Measurements from ENCODE around the gene CDIPT.

Gene CDIPT

GRCh38 chr16:29824589-29825144, 38.4 kb downstream of the CDIPT start:
- DNase-seq = no peak

DNA sequence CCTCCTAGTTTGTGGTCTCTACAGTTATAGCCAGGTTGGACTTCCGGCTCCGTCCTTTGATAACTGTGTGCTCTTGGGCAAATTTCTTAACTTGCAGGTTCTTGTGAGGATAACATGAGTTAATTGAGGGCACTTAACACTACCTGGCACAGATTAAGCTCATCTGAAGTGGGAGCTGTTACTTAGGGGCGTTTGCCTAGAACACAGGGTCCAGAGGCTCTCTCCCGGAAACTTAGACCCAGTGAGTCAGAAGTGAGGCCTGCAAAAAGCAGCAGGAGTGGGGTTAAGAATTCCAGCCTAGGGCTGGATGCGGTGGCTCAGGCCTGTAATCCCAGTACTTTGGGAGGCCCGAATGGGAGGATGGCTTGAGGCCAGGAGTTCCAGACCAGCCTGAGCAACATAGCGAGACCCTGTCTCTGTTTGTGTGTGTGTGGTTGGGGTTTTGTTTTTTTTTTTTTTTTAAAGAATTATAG, 41.3 kb downstream of the CDIPT start:
- no peak for DNase-seq

DNA sequence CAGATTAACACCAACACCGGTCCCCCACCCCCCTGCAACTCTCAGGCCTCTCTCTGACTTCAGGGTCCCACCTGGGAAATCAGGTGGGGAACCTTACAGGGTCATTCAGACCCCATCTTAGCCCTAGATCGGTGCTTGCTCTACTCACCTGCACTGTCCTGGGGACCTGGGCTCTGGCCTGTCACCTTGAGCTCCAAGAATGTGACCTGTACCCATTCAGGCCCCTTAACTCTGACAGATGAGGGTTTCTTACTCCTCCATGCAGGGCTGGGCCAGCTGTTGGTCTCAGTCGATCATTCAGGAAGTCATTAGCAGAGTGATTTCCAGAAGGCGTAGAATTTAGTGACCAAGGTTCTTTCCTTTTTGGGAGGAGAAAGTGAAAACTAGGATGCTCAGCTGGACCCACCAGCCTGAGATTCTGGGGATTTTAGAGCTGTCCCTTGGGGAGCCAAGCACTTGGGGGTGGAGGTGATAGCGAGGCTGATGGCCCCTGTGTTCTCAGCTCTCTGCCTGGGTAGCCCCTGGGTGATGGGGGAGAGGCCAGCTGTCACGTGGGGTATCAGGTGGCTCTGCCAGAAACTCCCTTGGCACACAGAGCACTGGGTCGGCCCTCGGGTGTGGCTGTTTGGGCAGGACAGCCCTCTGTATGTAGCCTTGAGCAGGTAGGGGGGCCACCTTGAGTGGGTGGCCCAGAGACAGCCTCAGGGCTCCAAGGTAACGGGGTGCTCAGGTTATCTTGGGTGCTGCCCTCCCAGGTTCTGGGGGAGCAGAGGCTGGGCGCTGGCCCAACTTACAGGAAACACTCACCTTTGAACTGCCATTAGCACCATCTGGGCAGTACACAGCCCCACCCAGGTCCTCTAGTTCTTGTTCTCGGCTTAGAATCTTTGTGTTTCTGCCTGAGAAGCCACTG, 42.0 kb downstream of the CDIPT start:
- DNase-seq = no peak

GRCh38 chr16:29820271-29820701, 42.7 kb downstream of the CDIPT start, which contains the start of gene MVP:
Gene MVP (plus strand): TSS chr16:29820462. CDS start chr16:29830550, 10,088 bp downstream.
- peak; percentile 19 for DNase-seq

- DNase-seq = no peak
These were observed 43.5 kb downstream of the CDIPT start for GRCh38 chr16:29819506-29819905.

DNA sequence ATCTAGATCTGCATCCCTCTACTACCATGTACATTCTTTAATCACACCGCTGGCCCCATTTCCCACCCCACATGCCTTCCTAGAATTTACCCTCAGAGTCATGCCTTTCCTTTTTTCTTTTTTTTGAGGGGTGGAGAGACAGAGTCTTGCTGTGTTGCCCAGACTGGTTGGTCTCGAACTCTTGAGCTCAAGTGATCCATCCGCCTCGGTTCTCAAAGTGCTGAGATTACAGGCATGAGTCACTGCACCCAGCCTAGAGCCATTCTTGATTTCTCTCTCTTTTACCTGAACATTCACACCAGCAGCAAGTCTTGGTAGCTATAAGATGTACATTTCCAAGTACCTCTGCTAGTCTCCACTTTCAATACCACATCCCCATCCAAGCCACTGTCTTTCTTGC, 44.9 kb downstream of the CDIPT start:
- DNase-seq = no peak

GRCh38 chr16:29816694-29817441, 46.2 kb downstream of the CDIPT start:
- peak; percentile 24 for DNase-seq

DNA sequence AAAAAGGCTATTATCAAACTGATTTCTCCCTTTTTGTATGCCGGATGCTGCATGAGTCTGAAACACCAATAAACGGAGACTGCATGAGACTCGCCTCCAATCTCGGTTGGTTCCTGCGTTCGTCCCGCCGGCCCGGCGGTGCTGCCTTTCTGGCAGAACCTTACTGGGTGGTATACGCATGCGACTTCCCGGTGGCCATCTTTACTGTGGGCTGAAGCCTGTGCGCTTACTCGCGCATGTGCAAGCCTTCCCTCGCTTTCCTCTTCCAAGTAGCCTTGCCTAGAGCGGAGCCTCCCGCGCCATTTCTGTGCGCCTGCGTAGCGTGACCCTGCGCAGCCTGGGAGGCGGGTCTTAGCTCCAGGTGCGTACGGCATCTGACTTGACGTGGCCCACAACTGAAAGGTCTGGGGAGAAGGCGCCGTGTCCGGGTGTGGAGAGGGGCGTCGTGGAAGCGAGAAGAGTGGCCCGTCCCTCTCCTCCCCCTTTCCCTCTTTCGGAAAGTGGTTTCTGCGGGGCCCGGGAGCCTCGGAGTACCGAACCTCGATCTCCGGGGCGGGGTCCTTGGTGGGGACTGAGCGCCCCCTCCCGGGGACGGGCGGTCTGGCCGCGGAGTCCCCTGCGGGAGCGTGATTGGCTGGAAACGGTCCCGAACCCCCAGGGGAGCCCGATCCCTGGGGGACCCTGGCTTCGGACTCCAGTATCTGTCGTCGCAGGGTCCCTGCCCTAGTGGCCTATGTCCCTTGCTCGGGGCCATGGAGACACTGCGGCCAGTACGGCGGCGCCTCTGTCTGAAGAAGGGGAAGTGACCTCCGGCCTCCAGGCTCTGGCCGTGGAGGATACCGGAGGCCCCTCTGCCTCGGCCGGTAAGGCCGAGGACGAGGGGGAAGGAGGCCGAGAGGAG, 47.0 kb downstream of the CDIPT start, which contains the start of gene PAGR1:
Gene PAGR1 (plus strand): TSS at position 360 of the 901 bp plus-strand sequence. CDS start 374 bp downstream, at position 734.
- DNase-seq = peak; percentile 98

GRCh38 chr16:29815032-29815721, 47.8 kb downstream of the CDIPT start:
- no peak for DNase-seq

DNA sequence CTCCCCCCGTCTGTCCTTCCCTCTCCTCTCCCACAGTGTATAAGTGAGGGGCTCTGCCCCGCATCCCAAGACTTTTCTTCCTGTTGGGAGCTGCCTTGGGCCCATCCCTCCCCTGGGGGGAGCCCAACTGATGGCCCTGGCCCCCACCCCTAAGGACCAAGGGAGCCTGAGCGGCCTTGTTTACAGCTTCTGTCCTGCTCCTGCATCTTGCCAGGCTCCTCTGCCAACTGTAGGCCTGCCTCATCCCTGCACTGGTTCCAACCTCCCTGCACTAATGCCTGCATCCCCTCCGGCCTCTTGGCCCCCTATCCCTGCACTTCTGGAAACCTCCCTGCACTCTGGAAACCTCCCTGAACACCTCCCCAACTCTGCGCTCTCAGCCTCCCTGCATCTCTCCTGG, 48.4 kb downstream of the CDIPT start:
- no peak for DNase-seq

DNA sequence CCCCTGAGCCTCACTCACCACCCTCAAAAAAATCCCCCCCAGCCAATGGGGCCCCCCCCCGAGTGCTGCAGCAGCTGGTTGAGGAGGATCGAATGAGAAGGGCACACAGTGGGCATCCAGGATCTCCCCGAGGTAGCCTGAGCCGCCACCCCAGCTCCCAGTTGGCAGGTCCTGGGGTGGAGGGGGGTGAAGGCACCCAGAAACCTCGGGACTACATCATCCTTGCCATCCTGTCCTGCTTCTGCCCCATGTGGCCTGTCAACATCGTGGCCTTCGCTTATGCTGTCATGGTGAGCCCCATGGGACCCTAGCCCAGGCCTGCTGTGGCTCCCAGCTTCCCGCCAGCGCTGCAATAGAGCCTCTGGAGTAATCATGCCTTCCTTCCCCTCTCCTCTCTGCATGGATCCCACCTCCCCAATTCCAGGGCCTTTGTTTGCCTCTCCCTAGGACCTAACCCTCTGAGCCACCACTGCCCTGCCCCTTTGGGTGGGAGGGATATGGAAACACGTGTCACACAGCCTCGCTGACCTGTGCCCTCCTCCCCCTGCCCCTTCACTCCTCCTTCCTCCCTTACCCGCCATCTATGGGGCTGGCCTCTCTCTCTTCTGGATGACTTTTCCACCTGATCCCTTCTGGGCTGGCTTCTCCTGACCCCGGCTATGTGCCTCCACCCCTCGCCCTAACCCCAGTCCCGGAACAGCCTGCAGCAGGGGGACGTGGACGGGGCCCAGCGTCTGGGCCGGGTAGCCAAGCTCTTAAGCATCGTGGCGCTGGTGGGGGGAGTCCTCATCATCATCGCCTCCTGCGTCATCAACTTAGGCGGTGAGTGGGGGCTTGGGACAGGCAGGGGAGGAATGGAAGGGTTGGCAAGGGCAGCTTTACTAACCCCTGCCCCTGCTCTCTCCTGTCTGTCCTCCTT, 49.1 kb downstream of the CDIPT start:
- no peak for DNase-seq

DNA sequence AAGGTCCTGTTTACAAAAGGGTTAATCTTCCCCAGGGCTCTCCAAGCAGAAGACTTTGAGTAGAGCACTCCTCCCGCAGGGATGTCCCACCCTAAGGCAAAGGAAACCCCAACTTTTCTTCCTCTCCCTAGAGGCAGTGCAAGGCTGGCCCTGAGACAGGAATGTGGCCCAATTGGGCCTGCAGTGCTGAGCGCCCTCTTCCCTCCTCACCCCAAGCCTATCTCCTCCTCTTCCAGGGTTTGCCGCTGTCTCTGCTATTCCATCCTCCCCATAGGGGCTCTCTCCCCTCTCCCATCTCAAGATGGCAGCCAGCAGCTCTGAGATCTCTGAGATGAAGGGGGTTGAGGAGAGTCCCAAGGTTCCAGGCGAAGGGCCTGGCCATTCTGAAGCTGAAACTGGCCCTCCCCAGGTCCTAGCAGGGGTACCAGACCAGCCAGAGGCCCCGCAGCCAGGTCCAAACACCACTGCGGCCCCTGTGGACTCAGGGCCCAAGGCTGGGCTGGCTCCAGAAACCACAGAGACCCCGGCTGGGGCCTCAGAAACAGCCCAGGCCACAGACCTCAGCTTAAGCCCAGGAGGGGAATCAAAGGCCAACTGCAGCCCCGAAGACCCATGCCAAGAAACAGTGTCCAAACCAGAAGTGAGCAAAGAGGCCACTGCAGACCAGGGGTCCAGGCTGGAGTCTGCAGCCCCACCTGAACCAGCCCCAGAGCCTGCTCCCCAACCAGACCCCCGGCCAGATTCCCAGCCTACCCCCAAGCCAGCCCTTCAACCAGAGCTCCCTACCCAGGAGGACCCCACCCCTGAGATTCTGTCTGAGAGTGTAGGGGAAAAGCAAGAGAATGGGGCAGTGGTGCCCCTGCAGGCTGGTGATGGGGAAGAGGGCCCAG, 50.0 kb downstream of the CDIPT start:
- DNase-seq = no peak

DNA sequence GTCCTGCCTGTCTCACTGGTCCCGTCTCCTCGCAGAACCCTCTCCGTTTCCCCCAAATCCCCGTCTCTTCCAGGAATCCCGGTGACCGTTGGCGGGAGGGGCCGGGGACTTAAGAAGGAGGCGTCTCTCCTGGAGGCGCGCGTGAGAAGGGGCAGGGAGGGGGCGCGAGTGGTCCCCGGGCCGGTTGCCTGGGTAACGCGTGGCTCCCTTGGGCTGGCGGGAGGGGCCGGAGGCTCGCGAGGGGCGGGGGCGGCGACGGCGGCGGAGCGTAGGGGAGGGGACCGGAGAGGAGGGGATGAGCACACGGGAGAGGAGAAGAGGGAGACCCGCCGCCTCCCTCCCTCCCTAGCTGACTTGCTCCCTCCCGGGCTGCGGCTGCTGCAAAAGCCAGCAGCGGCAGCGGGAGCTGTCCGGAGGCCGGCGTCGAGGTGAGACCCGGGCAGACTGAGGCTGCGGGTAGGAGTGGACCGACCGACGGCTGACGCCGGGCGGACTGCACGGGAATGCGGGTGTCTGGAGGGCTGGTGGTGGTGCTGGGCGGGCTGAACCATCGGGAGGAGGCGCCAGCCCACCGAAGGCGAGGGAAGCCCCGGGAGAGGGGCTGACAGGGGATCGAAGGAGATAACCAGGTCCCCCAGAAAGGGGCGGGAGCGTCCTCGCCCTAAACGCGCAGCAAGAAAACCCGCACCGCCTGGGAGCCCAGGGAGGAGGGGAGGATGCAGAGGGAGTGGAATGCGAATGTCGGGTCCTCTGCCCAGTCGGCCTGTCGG, 50.9 kb downstream of the CDIPT start, which contains the start of gene PRRT2:
Gene PRRT2 (plus strand): TSS at position 298 of the 770 bp plus-strand sequence. CDS start 862 bp downstream, outside the sequence.
- no peak for DNase-seq

DNA sequence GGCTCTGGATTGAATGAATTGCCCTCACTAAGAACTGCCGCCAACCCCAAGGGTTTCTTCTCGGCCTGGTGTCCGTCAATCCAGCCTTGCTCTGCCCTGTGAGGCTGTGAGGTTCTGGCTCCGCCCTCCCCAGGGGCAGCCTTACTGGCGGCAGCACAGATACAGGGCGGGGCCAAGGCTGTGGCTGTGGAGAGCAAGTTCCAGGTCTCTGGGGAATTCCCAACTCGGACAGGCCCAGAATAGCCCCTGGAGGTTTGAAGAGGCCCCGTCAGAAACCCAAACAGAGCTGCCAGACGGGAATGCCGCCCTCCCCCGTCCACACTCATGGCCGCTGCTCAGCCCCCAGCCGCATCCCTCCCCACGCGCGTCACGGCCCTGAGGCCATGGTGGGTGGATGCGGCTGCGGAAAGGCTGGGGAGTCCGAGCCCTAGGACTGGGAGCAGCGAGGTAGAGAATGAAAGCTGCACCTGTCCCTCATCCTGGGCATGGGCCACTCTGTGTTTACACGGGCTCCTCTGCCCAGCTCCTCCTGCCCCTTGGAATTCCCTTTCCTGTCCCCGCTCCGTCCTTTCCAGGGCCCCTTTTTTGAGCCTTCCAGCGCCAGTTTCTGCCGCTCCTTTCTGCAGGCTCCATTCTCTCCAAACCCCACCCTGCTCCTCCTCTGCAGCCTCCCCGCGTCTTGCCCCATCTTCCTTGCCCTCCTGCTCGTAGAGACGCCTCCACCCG, 51.7 kb downstream of the CDIPT start:
- DNase-seq = peak; percentile 80

- DNase-seq = no peak
These were observed 52.3 kb downstream of the CDIPT start for GRCh38 chr16:29810699-29811169.

- no peak for DNase-seq
These were observed 53.0 kb downstream of the CDIPT start for GRCh38 chr16:29809850-29810698.
